DND-41 (cell line): ENCODE results near the gene ATG13.

Source experiments
- ATAC-seq: fragments of 200-7000 bp; cut with Tn5 transposase; 3 replicates; pipeline ENCODE4 v1.9.1; 2021; ENCODE audit warnings: low read depth; ENCODE audit not compliant: insufficient read depth
- DNase-seq: peaks from one replicate; pipeline ENCODE4 v3.0.0-alpha.2; 2020
- H2AFZ ChIP-seq: 2 replicates; pipeline ENCODE4 v1.6.0; 2012; ENCODE audit warnings: low read depth, low read length
- H3K27ac ChIP-seq: 2 replicates; pipeline ENCODE4 v1.5.1; 2012; ENCODE audit warnings: low read length, inconsistent platforms
- H3K27me3 ChIP-seq: fragments of 200-600 bp; sonication (generic); 2 replicates; pipeline ENCODE4 v1.6.0; 2012; ENCODE audit warnings: low read length, mild to moderate bottlenecking, inconsistent platforms; ENCODE audit not compliant: insufficient read depth, poor library complexity
- H3K36me3 ChIP-seq: 2 replicates; pipeline ENCODE4 v1.5.1; 2012; ENCODE audit warnings: low read length, inconsistent platforms; ENCODE audit not compliant: insufficient read depth
- H3K4me1 ChIP-seq: 2 replicates; pipeline ENCODE4 v1.5.1; 2012; ENCODE audit warnings: mild to moderate bottlenecking, low read length; ENCODE audit not compliant: insufficient read depth
- H3K4me2 ChIP-seq: 2 replicates; pipeline ENCODE4 v1.6.0; 2012; ENCODE audit warnings: mild to moderate bottlenecking, moderate library complexity, low read length, inconsistent platforms; ENCODE audit not compliant: insufficient read depth
- H3K4me3 ChIP-seq, 2 experiments: fragments of 200-600 bp in 1 of 2; shearing (Covaris generic) in 1 of 2; 2 replicates each; pipeline ENCODE4 v1.5.1; 2012 to 2016; ENCODE audit warnings: inconsistent platforms in 2 of 2, low read length in 2 of 2, mild to moderate bottlenecking in 2 of 2, low read depth in 1 of 2, moderate library complexity in 1 of 2
- H3K79me2 ChIP-seq: 2 replicates; pipeline ENCODE4 v1.6.0; 2012; ENCODE audit warnings: low read length, inconsistent platforms; ENCODE audit not compliant: insufficient read depth
- H3K9ac ChIP-seq: 2 replicates; pipeline ENCODE4 v1.6.0; 2012; ENCODE audit warnings: low read depth, mild to moderate bottlenecking, inconsistent platforms, low read length, moderate library complexity
- H3K9me3 ChIP-seq: 2 replicates; pipeline ENCODE4 v1.5.1; 2012; ENCODE audit warnings: low read length, moderate library complexity, mild to moderate bottlenecking, inconsistent platforms; ENCODE audit not compliant: insufficient read depth, severe bottlenecking
- H4K20me1 ChIP-seq: 2 replicates; pipeline ENCODE4 v1.6.0; 2012; ENCODE audit warnings: low read length; ENCODE audit not compliant: insufficient read depth
- EZH2 ChIP-seq: IDR thresholded peaks from 3 replicates; pipeline ENCODE4 v1.6.1; 2012; ENCODE audit warnings: borderline replicate concordance, low read depth, mild to moderate bottlenecking, moderate library complexity, low read length, inconsistent platforms; ENCODE audit not compliant: severe bottlenecking
- TF ChIP-seq, protein P1 (sequence below): IDR thresholded peaks from 2 replicates; pipeline ENCODE4 v1.5.1; 2012; ENCODE audit warnings: borderline replicate concordance, low read length, moderate library complexity, mild to moderate bottlenecking; ENCODE audit not compliant: poor library complexity, severe bottlenecking; ENCODE audit errors: extremely low read depth

ATG13 gene

DNA sequence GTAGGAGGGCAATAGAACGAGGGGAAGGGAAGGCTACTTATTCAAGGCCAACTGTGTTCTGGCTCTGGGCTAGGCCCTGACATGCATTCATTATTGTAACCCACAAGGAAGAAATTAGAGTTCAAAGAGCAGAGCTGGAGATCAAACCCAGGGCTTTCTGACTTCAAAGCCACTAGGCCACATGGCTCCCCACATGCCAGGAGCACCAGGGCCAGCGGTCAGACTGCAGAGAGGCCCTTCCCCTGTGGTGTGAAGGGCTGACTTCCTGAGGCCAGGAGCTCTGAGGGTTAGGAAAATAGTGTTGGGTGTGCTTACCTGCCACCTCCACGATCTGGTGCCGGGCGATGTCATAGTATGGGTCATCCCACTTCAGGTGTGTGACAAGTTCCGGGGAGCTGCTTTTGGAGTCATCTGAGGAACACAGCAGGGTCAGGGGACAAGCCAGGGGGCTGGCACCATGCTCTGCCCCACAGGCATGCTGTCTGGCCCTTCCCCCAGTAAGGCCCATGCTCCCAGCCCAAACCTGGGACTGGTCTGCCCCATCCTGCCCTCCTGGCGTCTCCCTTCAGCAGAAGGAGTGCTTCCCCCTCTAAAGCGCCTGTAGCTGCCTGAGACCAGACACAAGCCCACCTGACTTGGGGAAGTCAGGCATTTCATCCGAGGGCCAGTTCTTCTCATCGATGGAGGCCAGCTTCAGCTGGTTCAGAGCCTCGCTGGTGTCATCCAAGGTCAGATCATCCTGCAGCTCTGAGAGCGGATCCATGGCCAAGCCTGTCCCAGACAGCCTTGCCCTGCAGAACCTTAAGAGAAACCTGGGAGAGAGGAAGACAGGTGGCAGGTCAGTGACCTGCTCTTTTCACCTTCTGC is 78.2 kb downstream of the ATG13 start:
- Histone ChIP-seq H4K20me1 (peaks cover 10% of the 10 kb centered on the region; the same call in 1 of the 2 replicates), H3K9ac (no peak overlapping the region), H3K27ac (no peak overlapping the region), H3K9me3 (no peaks in the 10 kb centered on the region), H3K4me1 (peaks cover 23% of the 10 kb centered on the region), H3K79me2 (peaks cover 35% of the 10 kb centered on the region), H3K36me3 (peaks cover 44% of the 10 kb centered on the region), H3K4me2 (no peak overlapping the region), H3K27me3 (no peaks in the 10 kb centered on the region), H3K4me3 (no peak overlapping the region), H2AFZ (no peak overlapping the region)
- ATAC-seq: no peak
- TF ChIP-seq, protein P1, sequence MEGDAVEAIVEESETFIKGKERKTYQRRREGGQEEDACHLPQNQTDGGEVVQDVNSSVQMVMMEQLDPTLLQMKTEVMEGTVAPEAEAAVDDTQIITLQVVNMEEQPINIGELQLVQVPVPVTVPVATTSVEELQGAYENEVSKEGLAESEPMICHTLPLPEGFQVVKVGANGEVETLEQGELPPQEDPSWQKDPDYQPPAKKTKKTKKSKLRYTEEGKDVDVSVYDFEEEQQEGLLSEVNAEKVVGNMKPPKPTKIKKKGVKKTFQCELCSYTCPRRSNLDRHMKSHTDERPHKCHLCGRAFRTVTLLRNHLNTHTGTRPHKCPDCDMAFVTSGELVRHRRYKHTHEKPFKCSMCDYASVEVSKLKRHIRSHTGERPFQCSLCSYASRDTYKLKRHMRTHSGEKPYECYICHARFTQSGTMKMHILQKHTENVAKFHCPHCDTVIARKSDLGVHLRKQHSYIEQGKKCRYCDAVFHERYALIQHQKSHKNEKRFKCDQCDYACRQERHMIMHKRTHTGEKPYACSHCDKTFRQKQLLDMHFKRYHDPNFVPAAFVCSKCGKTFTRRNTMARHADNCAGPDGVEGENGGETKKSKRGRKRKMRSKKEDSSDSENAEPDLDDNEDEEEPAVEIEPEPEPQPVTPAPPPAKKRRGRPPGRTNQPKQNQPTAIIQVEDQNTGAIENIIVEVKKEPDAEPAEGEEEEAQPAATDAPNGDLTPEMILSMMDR: no peak
- TF ChIP-seq EZH2: no peak
- no peak for DNase-seq

DNA sequence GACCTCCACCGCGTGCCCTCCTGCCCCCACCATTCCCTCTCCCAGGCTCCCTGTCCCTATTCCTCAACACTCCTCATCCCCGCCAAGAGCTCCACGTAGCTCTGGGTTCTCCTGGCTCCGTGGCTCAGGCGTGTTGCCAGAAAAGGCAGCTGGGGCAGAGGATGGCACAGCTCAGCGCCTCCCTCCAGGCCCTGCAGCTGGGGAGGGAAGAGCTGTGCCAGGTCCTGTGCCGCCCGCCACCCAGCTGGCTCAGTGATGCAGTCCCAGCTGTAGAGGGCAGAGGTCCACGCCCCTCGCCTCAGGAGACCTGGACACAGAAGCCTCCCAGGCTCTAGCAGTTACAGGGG is 78.8 kb downstream of the ATG13 start:
- TF ChIP-seq, protein P1: no peak
- no peak for TF ChIP-seq EZH2
- H3K36me3 ChIP-seq: peaks cover 41% of the 10 kb centered on the region
- H3K9ac ChIP-seq: no peak overlapping the region

DNA sequence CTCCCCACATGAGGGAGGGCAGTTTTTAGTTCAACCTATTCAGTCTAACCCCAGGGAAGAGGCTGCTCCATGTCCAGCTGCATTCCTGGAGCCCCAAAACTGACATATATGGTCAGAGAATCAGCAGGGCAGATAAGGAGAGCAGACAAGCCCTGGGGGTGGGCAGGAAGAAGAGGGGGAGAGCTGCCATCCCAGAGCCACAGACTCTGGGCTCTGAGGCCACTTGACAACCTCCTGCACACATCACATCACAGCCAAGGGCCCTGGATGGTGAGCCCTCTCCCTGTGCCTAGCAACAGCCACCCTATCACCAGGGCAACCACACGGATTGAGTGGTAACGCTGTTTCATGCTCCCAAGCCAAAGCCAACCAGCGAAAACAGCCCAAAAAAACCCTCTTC is 80.0 kb downstream of the ATG13 start:
- H3K4me2 ChIP-seq: peak overlapping the region; percentile 9; the same call in 1 of the 2 replicates
- no peak for DNase-seq

More for the DNA sequence above, 78.8 kb downstream of the ATG13 start:
- H3K9me3 ChIP-seq: no peaks in the 10 kb centered on the region
- H3K4me2 ChIP-seq: no peak overlapping the region
- no peak for ATAC-seq
- DNase-seq: no peak
- H3K4me1 ChIP-seq: peaks cover 23% of the 10 kb centered on the region
- no peaks in the 10 kb centered on the region for H3K27me3 ChIP-seq
- H3K27ac ChIP-seq: no peak overlapping the region
- peaks cover 40% of the 10 kb centered on the region for H3K79me2 ChIP-seq
- no peak overlapping the region for H2AFZ ChIP-seq
- H3K4me3 ChIP-seq: no peak overlapping the region
- peaks cover 10% of the 10 kb centered on the region; the same call in 1 of the 2 replicates for H4K20me1 ChIP-seq

More for the DNA sequence above, 80.0 kb downstream of the ATG13 start:
- TF ChIP-seq, protein P1: no peak
- TF ChIP-seq EZH2: no peak
- Histone ChIP-seq H3K36me3 (peaks cover 35% of the 10 kb centered on the region), H4K20me1 (peaks cover 10% of the 10 kb centered on the region; the same call in 1 of the 2 replicates), H2AFZ (no peak overlapping the region), H3K9ac (no peak overlapping the region), H3K4me1 (peaks cover 33% of the 10 kb centered on the region), H3K9me3 (no peaks in the 10 kb centered on the region), H3K27me3 (no peaks in the 10 kb centered on the region), H3K79me2 (peaks cover 52% of the 10 kb centered on the region), H3K27ac (0 out of 2 replicates have a peak overlapping the region, but pooled peaks have one; percentile 39), H3K4me3 (no peak overlapping the region)
- ATAC-seq: no peak
